Adrenal gland (tissue), 5 donors: ENCODE results near the gene EBF3.

Source experiments
- POLR2A ChIP-seq, 2 donors: fragments of 450-650 bp; IDR thresholded peaks; one replicate each; pipeline ENCODE4 v1.6.1; 2017; ENCODE audit warnings: antibody characterized with exemption in 2 of 2, mild to moderate bottlenecking in 2 of 2, moderate library complexity in 1 of 2
- TF ChIP-seq, protein P1 (sequence below), 6 experiments: fragments of 450-650 bp in 4 of 6; fragments of 200-600 bp in 2 of 6; sonication (generic) in 1 of 6; IDR thresholded peaks; 1 replicate in 5 of 6; 2 replicates in 1 of 6; pipeline versions ENCODE4 v1.5.1 to v1.8.0; 2016 to 2021; ENCODE audit warnings: antibody characterized with exemption in 6 of 6, mild to moderate bottlenecking in 2 of 6, moderate library complexity in 1 of 6
- donor health status: DM: no; HTN: no; CAD: no.

DNA sequence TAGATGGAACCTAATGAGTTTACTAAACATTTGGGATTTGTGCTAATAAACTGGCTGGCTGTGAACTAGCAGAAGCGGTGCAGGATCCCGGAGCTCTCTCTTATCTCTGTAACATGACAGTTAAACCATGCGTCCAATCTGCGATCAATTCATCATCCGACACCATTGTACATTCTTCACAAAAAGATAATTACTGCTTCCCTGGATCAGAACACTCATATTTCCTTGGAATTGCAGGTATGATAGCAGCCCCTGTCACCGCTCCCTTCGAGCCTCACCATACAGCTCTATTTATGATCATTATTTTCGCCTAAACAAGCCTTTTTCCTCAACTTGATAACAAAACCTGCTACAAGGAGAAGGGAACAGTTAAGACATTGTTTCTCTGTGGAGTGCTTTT, 18.5 kb downstream of the EBF3 start:
- TF ChIP-seq, protein P1, sequence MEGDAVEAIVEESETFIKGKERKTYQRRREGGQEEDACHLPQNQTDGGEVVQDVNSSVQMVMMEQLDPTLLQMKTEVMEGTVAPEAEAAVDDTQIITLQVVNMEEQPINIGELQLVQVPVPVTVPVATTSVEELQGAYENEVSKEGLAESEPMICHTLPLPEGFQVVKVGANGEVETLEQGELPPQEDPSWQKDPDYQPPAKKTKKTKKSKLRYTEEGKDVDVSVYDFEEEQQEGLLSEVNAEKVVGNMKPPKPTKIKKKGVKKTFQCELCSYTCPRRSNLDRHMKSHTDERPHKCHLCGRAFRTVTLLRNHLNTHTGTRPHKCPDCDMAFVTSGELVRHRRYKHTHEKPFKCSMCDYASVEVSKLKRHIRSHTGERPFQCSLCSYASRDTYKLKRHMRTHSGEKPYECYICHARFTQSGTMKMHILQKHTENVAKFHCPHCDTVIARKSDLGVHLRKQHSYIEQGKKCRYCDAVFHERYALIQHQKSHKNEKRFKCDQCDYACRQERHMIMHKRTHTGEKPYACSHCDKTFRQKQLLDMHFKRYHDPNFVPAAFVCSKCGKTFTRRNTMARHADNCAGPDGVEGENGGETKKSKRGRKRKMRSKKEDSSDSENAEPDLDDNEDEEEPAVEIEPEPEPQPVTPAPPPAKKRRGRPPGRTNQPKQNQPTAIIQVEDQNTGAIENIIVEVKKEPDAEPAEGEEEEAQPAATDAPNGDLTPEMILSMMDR (IDR thresholded peaks at IDR 0.05), result no peak
- TF ChIP-seq POLR2A (IDR thresholded peaks at IDR 0.05), result no peak
